ENCODE data around the gene MAP6. TPM values are rescaled to one million over a fixed set of nuclear protein-coding genes. Genes with fewer than 3 reads are reported as not detected.

MAP6 gene
- total and polyA plus RNA-seq, 9 of the 15 experiments (the other 6 are each of a cell fraction or from before 2014, with no cell fraction given), result not detected

GRCh38 chr11:75562048-75562835 lies 106.6 kb downstream of the MAP6 start, which contains the start of gene SERPINH1 (continued):
- TF ChIP-seq MLLT1 (IDR thresholded peaks at IDR 0.05) (peak in 1 of 2 experiments; percentile 78; a peak in 2 of 4 replicates), KLF1 (tag; IDR thresholded peaks at IDR 0.05) (no peak), SMAD4 (CRISPR knock-in tag; conservative IDR thresholded peaks at IDR 0.05) (no peak), U2AF1 (optimal IDR thresholded peaks at IDR 0.05; ENCODE audit: low read depth, low read length) (no peak), E2F8 (IDR thresholded peaks at IDR 0.05; ENCODE audit: low read depth, partially characterized antibody) (no peak), GABPB2 (CRISPR knock-in tag; conservative IDR thresholded peaks at IDR 0.05) (no peak), STAT5A (IDR thresholded peaks at IDR 0.05; ENCODE audit: borderline replicate concordance, low read length) (no peak), ZSCAN32 (CRISPR knock-in tag; IDR thresholded peaks at IDR 0.05) (0 out of 2 replicates have a peak, but pooled peaks have one; percentile 43), UBTF (IDR thresholded peaks at IDR 0.05; ENCODE audit: borderline replicate concordance in 1 of 2, low read depth in 2 of 2, low read length in 2 of 2) (peak in 1 of 2 experiments; percentile 55; a peak in 1 of 4 replicates), SPI1 (IDR thresholded peaks at IDR 0.05; ENCODE audit: borderline replicate concordance, low read depth, low read length) (peak; percentile 86), CBFA2T3 (IDR thresholded peaks at IDR 0.05) (0 out of 2 replicates have a peak, but pooled peaks have one; percentile 2), ETV1 (tag; conservative IDR thresholded peaks at IDR 0.05; ENCODE audit: low read depth) (peak; percentile 79), EP400 (IDR thresholded peaks at IDR 0.05) (peak; percentile 62), NRF1 (conservative IDR thresholded peaks at IDR 0.05 in 1 of 2, IDR thresholded peaks at IDR 0.05 in 1 of 2) (peak; percentile 68 to 72), ZNF780A (CRISPR knock-in tag; IDR thresholded peaks at IDR 0.05) (peak; percentile 39; the same call in 1 of the 2 replicates), CTCF (IDR thresholded peaks at IDR 0.05 in 2 of 3, conservative IDR thresholded peaks at IDR 0.05 in 1 of 3; ENCODE audit: insufficient read depth in 2 of 3, low read depth in 1 of 3, low read length in 3 of 3) (0 out of 6 replicates have a peak, but pooled peaks of 1 of the 3 experiments have one; percentile 7), CBX1 (IDR thresholded peaks at IDR 0.05; ENCODE audit: low read depth) (0 out of 2 replicates have a peak, but pooled peaks have one; percentile 65), GTF2A2 (tag; IDR thresholded peaks at IDR 0.05) (peak; percentile 33; the same call in 1 of the 2 replicates), ZBTB7A (IDR thresholded peaks at IDR 0.05; ENCODE audit: borderline replicate concordance, control insufficient read depth, low read depth, low read length) (peak; percentile 73; the same call in 1 of the 2 replicates)

Measured in K562 (cell line).